ENCODE data around the gene OXCT1.

Gene OXCT1

GRCh38 chr5:41789434-41789833 is 80.8 kb downstream of the OXCT1 start:
- H3K4me3 ChIP-seq (ENCODE audit: low read depth, low read length), result no peak overlapping the region
- no peak for TF ChIP-seq CTCF (IDR thresholded peaks at IDR 0.05; ENCODE audit: insufficient read depth, low read depth, low read length, missing control alignments)
- DNase-seq (ENCODE audit: low read depth), result no peak

DNA sequence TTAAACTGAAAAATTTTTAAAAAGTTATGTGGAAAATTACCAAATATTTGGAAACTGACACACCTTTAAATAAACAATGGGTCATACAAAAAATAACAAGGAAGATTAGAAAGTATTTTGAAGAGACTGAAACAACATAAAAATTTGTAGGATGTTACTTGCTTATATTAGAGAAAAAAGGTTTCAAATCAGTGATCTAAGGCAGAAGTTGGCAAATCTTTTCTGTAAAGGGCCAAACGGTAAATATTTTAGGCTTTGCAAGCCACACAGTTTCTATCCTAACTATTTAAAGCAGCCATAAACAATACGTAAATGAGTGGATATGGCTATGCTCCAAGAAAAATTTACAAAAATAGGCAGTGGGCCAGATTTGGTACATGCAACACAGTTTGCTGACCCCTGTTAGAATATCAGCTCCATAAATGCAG is 81.3 kb downstream of the OXCT1 start:
- TF ChIP-seq CTCF (IDR thresholded peaks at IDR 0.05; ENCODE audit: insufficient read depth, low read depth, low read length, missing control alignments), result no peak
- DNase-seq (ENCODE audit: low read depth), result no peak
- H3K4me3 ChIP-seq (ENCODE audit: low read depth, low read length), result no peak overlapping the region

DNA sequence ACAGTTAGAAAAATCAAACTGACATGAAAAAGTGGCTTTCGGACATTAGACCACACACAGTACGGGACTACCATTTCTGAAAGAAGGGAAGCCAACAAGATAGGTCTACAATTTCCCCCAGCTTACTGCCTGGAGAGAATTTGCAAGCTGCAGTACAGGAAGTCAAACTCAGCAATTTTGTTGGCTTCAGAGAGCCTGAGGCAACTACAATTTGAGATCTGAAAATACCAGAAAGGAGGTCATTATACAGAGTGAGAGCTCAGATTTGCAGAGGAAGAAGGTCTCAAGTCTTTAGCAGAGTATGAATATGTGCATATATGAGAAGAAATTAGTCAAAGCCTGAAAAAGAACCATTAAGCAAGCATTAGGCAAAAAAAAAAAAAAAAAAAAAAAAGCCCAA is 83.0 kb downstream of the OXCT1 start:
- TF ChIP-seq CTCF (IDR thresholded peaks at IDR 0.05; ENCODE audit: insufficient read depth, low read depth, low read length, missing control alignments), result no peak
- peak; percentile 12 for DNase-seq (ENCODE audit: low read depth)
- no peak overlapping the region for H3K4me3 ChIP-seq (ENCODE audit: low read depth, low read length)

DNA sequence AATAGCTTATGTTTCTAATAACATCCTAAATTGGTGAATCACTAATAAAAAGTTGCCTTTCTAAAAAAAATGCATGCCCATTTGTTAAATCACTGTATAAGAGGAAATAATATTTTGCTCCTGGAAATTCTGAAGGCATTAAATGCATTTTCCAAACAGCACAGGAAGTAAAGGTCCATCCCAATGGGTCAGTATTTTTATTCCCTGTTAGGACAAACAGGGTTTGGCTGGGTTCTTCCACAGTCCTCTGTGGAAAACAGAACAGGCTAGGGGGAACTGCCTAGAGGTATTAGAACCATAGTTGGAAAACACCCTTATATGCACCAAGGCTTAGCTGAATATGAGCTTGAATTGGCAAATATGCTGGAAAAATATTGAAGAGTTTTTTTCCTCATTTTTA is 85.2 kb downstream of the OXCT1 start:
- TF ChIP-seq CTCF (IDR thresholded peaks at IDR 0.05; ENCODE audit: insufficient read depth, low read depth, low read length, missing control alignments), result no peak
- DNase-seq (ENCODE audit: low read depth), result no peak
- H3K4me3 ChIP-seq (ENCODE audit: low read depth, low read length), result no peak overlapping the region

- no peak for TF ChIP-seq CTCF (IDR thresholded peaks at IDR 0.05; ENCODE audit: insufficient read depth, low read depth, low read length, missing control alignments)
- no peak for DNase-seq (ENCODE audit: low read depth)
- H3K4me3 ChIP-seq (ENCODE audit: low read depth, low read length), result no peak overlapping the region
Measured at GRCh38 chr5:41778410-41778809, 91.8 kb downstream of the OXCT1 start.

DNA sequence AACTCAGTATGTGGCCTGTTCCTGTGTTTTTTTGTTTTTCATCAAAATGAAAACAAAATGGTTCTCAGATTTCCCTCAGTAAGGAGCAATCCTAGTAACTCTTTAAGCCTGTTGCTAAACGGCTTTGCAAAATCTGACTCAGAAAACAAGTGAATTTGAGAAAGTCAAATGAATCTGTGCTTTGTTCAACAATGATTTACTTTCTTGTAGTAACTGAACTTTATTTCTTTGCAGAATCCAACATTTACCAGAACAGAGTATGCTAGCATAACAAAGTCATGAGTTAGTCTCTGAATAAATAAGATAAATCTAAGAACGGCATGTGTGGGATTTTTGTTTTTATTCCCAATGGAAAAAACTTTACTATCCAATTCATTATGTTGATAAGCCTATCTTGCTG is 93.8 kb downstream of the OXCT1 start:
- no peak for TF ChIP-seq CTCF (IDR thresholded peaks at IDR 0.05; ENCODE audit: insufficient read depth, low read depth, low read length, missing control alignments)
- no peak for DNase-seq (ENCODE audit: low read depth)
- H3K4me3 ChIP-seq (ENCODE audit: low read depth, low read length), result no peak overlapping the region

GRCh38 chr5:41773799-41774198 is 96.4 kb downstream of the OXCT1 start:
- no peak for DNase-seq (ENCODE audit: low read depth)
- H3K4me3 ChIP-seq (ENCODE audit: low read depth, low read length), result no peak overlapping the region
- no peak for TF ChIP-seq CTCF (IDR thresholded peaks at IDR 0.05; ENCODE audit: insufficient read depth, low read depth, low read length, missing control alignments)

Measured in GM12865 (cell line).